Cardiac muscle cell (in vitro differentiated cells and primary cell): Measurements from ENCODE around the gene PGGHG. TPM values are rescaled to one million over a fixed set of nuclear protein-coding genes. Genes with fewer than 3 reads are reported as not detected.
A peak's percentile ranks its signal among the peaks of the same experiment; 100 is the strongest.
"Not testable (repeated sequence)": the region's sequence is repeated elsewhere in the genome, so short reads cannot be mapped to it uniquely, and the experiment has no call there.

Experiments used
- DNase-seq, 2 donors: peaks; one replicate each; pipeline versions ENCODE4 v3.0.0 to v3.0.0-alpha.2; 2010 to 2017; ENCODE audit warnings: low read depth in 1 of 2, low spot score in 1 of 2
- H3K27ac ChIP-seq: fragments of 200-600 bp; sonication (generic); 2 replicates; pipeline ENCODE4 v1.5.1; 2016
- H3K27me3 ChIP-seq: fragments of 200-600 bp; sonication (generic); 2 replicates; pipeline ENCODE4 v1.6.0; 2016; ENCODE audit warnings: control low read depth
- H3K36me3 ChIP-seq: fragments of 200-600 bp; sonication (generic); 2 replicates; pipeline ENCODE4 v1.5.1; 2016; ENCODE audit warnings: control low read depth
- H3K4me1 ChIP-seq: fragments of 200-600 bp; sonication (generic); 2 replicates; pipeline ENCODE4 v1.8.1; 2017; ENCODE audit warnings: low read depth, mild to moderate bottlenecking, mixed run types
- H3K4me3 ChIP-seq: fragments of 200-600 bp; sonication (generic); 2 replicates; pipeline ENCODE4 v1.5.1; 2016; ENCODE audit warnings: mild to moderate bottlenecking
- H3K9me3 ChIP-seq: fragments of 200-600 bp; sonication (generic); 2 replicates; pipeline ENCODE4 v1.5.1; 2017; ENCODE audit warnings: low read depth, mild to moderate bottlenecking, control low read depth
- polyA plus RNA-seq: library from polyadenylated mRNA; unstranded; fragments of >200 nt; fragmentation: Nextera tagmentation; extraction: Ambion mirVana; gene quantifications from 2 replicates; pipeline ENCODE4 v1.2.1, GENCODE V29; 2016
- total RNA-seq: library from RNA; depleted of rRNA; stranded (reverse); fragments of >200 nt; gene quantifications from 2 replicates; pipeline ENCODE4 v1.2.3, GENCODE V29; 2016
- TF ChIP-seq, protein P1 (sequence below): IDR thresholded peaks from 2 replicates; pipeline ENCODE4 v1.5.1; 2012; ENCODE audit warnings: low read depth, mild to moderate bottlenecking, low read length

Gene PGGHG
- total and polyA plus RNA-seq, 2 experiments from 2014 or later: 33.1 to 88.7 TPM

DNA sequence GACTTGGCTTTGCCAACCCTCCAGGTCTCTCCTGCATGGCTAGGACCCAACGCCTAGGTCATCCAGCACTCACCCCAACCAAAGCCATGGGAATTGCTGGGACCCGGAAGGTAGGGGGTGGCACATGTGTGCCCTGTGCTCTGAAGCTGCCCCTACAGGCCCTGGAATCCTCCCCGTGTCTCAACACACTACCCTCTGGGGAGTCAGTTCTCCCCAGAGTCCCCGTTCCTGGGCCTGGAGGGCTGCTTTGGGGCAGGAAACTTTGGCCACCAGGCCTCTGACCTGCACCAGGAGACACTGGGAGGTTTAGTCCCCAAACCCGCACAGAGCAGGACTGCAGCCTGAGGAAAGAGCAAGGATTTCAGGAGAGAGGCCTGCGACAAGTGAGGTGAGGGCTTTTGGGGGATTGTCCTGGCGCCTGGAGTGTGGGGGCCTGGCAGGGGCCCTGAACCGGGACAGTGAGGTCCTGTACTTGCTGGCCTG lies 24.4 kb downstream of the PGGHG start:
- Histone ChIP-seq H3K9me3 (no peaks in the 10 kb centered on the region), H3K36me3 (no peaks in the 10 kb centered on the region), H3K27ac (peak overlapping the region; percentile 90), H3K4me3 (no peak overlapping the region), H3K4me1 (peaks cover 20% of the 10 kb centered on the region), H3K27me3 (peaks cover 22% of the 10 kb centered on the region)
- TF ChIP-seq, protein P1, sequence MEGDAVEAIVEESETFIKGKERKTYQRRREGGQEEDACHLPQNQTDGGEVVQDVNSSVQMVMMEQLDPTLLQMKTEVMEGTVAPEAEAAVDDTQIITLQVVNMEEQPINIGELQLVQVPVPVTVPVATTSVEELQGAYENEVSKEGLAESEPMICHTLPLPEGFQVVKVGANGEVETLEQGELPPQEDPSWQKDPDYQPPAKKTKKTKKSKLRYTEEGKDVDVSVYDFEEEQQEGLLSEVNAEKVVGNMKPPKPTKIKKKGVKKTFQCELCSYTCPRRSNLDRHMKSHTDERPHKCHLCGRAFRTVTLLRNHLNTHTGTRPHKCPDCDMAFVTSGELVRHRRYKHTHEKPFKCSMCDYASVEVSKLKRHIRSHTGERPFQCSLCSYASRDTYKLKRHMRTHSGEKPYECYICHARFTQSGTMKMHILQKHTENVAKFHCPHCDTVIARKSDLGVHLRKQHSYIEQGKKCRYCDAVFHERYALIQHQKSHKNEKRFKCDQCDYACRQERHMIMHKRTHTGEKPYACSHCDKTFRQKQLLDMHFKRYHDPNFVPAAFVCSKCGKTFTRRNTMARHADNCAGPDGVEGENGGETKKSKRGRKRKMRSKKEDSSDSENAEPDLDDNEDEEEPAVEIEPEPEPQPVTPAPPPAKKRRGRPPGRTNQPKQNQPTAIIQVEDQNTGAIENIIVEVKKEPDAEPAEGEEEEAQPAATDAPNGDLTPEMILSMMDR: no peak
- no peak for DNase-seq

- H3K36me3 ChIP-seq: no peaks in the 10 kb centered on the region
- peak; percentile 72 to 91 for DNase-seq
- TF ChIP-seq, protein P1: no peak
- H3K4me1 ChIP-seq: peaks cover 19% of the 10 kb centered on the region
- no peaks in the 10 kb centered on the region for H3K9me3 ChIP-seq
- peak within 1 kb of the TSS; percentile 90 for H3K27ac ChIP-seq
- peak within 1 kb of the TSS; percentile 40 for H3K4me3 ChIP-seq
- H3K27me3 ChIP-seq: peaks cover 22% of the 10 kb centered on the region
Measured at GRCh38 chr11:313787-314553, 25.0 kb downstream of the PGGHG start, which contains the start of gene IFITM1. Gene IFITM1 (plus strand): TSS chr11:314040. CDS start chr11:314171, 131 bp downstream.

GRCh38 chr11:314554-314875 lies 25.6 kb downstream of the PGGHG start:
- H3K27ac ChIP-seq: peak overlapping the region; percentile 90
- H3K4me3 ChIP-seq: peak overlapping the region; percentile 40
- not testable (repeated sequence) for H3K36me3 ChIP-seq, H3K9me3 ChIP-seq
- H3K4me1 ChIP-seq: peaks cover 19% of the 10 kb centered on the region
- peak in 1 of 2 donors; percentile 38 for DNase-seq
- peaks cover 22% of the 10 kb centered on the region for H3K27me3 ChIP-seq

- Histone ChIP-seq H3K9me3 (no peaks in the 10 kb centered on the region), H3K4me3 (peak overlapping the region; percentile 40), H3K36me3 (no peaks in the 10 kb centered on the region), H3K4me1 (peaks cover 19% of the 10 kb centered on the region), H3K27me3 (peaks cover 22% of the 10 kb centered on the region), H3K27ac (no peak overlapping the region)
- TF ChIP-seq, protein P1: no peak
- no peak for DNase-seq
Measured at GRCh38 chr11:315051-315481, 26.1 kb downstream of the PGGHG start.

DNA sequence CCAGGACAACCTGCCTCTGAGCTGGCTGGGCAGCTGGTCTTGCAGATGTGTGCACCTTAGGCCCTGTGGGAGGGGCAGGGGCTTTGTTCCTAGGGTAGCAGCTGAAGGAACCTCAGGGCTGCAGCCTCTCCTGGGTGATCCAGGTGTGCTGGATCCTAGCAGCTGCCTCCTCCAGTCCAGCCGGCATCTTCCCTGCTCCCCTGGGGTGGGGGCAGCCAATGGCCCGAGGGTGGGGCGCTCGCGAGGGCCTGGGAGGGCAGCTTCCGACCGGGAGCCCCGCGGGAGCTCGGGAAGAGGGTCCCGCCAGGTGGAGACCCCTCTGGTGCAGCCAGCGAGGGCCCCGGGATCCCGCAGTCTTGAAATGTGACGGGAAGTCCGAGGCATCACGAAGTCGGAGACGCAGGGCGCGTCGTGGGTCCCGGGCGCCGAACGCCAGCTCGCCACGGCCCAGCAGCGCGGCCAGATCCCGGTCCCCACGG lies 26.6 kb downstream of the PGGHG start:
- H3K4me3 ChIP-seq: no peak overlapping the region
- peaks cover 19% of the 10 kb centered on the region for H3K4me1 ChIP-seq
- no peak for DNase-seq
- no peaks in the 10 kb centered on the region for H3K9me3 ChIP-seq
- TF ChIP-seq, protein P1: no peak
- H3K27ac ChIP-seq: no peak overlapping the region
- no peaks in the 10 kb centered on the region for H3K36me3 ChIP-seq
- H3K27me3 ChIP-seq: peaks cover 22% of the 10 kb centered on the region

- H3K4me1 ChIP-seq: peaks cover 19% of the 10 kb centered on the region
- H3K27me3 ChIP-seq: peaks cover 22% of the 10 kb centered on the region
- TF ChIP-seq, protein P1: no peak
- no peaks in the 10 kb centered on the region for H3K9me3 ChIP-seq
- no peak for DNase-seq
- no peak overlapping the region for H3K27ac ChIP-seq
- no peaks in the 10 kb centered on the region for H3K36me3 ChIP-seq
- no peak overlapping the region for H3K4me3 ChIP-seq
Measured at GRCh38 chr11:316031-316701, 27.2 kb downstream of the PGGHG start.
